ENCODE data around the gene ASTN2. TPM values are rescaled to one million over a fixed set of nuclear protein-coding genes. Genes with fewer than 3 reads are reported as not detected.

ASTN2 gene
- total RNA-seq, 4 donors from 2014 or later = 3.2 to 7.0 (median 5.4) TPM

DNA sequence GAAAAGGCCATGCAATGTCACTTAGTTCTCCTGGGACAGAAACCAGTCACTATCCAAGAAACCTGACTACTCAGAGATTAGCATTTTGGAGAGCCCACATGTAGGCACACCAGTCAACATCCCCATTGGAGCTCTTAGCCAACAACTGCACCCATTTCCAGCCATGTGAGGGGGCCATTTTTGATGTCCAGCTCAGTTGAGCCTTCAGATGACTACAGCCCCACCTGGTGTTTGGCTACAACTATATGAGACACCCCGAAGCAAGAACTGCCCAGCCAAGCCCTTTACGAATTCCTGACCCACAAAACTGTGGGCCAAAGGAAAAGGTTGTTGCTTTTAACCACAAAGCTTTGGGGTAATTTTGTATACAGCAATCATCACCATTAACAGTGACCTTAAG lies 300.1 kb downstream of the ASTN2 start:
- TF ChIP-seq, protein P1, sequence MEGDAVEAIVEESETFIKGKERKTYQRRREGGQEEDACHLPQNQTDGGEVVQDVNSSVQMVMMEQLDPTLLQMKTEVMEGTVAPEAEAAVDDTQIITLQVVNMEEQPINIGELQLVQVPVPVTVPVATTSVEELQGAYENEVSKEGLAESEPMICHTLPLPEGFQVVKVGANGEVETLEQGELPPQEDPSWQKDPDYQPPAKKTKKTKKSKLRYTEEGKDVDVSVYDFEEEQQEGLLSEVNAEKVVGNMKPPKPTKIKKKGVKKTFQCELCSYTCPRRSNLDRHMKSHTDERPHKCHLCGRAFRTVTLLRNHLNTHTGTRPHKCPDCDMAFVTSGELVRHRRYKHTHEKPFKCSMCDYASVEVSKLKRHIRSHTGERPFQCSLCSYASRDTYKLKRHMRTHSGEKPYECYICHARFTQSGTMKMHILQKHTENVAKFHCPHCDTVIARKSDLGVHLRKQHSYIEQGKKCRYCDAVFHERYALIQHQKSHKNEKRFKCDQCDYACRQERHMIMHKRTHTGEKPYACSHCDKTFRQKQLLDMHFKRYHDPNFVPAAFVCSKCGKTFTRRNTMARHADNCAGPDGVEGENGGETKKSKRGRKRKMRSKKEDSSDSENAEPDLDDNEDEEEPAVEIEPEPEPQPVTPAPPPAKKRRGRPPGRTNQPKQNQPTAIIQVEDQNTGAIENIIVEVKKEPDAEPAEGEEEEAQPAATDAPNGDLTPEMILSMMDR (IDR thresholded peaks at IDR 0.05; ENCODE audit: low read depth) = no peak

DNA sequence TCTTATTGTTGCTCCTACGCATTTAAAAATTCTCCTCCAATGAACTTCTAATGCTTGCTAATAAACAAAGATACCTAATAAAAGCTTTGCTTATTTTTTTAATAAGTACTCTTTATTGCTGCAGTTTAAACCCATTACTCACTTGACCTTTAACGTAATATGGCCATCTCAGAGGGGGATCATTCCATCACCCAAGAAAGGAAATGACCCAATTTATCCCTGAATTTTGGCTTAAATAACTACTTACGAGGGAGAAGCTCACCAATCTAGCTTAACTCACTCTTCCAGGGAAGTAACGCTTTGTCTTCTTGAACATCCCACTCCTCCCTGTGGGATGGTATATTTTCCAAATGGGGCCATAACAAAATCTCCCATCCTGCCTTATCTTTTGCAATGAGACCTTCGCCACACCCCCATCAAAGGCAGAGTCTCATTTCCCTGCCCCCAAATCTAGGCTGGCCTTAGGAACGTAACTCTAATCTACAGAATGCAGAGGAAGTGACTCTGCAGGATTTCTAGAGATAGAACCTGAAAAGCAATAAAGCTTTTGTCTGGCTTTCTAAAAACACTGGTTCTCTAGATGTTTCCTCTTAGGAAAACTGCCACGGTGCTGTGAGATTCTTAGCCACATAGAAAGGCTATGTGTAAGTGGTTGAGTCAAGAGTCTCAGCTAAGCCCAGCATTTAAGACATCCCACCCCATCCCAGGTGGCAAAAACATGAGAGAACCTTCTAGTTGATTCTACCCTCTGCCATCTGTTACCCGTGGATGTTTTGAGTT lies 310.0 kb downstream of the ASTN2 start:
- TF ChIP-seq, protein P1 (IDR thresholded peaks at IDR 0.05; ENCODE audit: low read depth) = no peak

DNA sequence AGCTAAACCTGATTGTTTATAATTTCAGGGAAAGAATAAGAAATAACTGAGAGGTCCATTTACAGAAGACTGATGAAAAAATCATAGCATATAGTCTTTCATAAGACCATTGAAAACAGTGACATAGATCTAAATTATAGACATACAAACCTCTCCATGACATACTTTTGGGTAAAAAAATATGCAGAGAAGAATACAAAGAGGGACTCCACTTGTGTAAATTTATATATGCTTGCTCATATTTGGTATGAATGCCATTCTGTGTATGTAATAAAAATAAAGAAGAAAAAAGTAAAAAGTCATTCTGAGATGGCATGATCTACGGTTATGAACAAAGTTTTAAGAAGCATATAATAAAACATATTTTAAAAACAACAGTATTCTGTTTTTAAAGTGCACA lies 310.7 kb downstream of the ASTN2 start:
- TF ChIP-seq, protein P1 (IDR thresholded peaks at IDR 0.05; ENCODE audit: low read depth) = no peak

DNA sequence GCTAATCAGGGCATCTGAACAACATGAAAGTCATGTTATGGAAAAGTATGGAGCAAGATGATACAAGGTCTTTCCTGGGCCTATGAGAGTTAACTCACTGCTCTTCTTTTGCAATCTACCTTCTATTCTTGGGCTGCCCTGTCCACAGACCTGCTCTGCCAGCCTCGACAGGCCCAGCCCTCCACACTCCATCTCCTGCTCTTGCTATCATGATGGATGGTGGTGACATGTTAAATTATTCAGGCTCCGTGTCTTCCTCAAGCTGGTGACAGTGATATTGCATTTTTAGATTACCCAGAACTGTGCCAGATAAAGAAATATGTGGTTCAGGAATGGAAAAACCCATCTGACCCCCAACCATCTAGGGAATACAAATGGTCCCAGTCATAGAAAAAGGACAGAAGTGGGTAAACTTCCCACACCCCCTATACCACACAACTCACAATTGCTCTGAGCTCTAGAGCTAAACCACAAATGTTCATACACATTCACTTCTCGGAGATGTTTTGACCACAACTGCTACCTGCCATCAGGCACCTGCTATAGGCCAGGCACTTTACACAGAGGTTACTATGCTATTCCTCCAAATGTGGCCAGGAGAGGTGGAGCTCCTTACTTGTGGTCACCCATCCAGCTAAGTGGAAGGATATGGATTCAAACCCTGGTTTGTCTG lies 311.3 kb downstream of the ASTN2 start:
- TF ChIP-seq, protein P1 (IDR thresholded peaks at IDR 0.05; ENCODE audit: low read depth) = no peak

DNA sequence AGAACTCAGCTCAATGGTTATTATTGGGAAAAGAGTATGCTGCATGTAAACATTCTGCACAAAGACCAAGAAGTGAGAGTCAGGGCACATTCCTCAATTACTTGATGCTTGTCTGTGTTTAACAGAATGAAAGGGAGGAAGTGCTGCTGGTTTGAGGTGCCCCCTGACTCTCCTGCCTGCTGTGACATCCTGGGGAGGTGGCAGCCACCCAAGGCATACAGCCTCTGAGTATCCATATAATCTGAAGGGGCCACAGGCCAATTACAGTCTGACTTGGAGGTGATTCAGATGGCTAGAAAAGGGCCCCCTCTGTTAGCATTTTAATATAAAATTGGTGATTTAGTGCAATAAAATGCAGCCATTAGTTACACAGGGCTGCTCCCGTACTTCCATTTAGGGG lies 313.8 kb downstream of the ASTN2 start:
- TF ChIP-seq, protein P1 (IDR thresholded peaks at IDR 0.05; ENCODE audit: low read depth) = no peak

DNA sequence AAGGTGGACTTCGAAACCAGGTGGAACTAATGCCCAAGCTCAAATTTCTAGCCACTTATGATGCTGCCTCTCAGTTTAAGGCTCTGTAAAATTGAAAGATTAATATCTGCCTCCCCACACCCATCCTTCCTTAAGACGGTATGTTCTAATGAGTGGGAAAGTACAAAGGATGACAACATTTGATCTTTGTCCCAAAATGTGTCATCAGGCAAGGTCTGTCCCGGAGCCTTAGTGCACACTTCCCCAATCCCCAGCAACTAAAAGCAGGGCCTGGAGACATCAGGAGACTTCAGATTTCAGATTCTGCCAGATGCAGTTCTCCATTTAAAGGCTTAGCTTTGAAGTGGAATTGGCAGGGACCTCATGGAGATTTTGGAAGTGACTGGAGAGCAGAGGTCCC lies 316.5 kb downstream of the ASTN2 start:
- TF ChIP-seq, protein P1 (IDR thresholded peaks at IDR 0.05; ENCODE audit: low read depth) = no peak

DNA sequence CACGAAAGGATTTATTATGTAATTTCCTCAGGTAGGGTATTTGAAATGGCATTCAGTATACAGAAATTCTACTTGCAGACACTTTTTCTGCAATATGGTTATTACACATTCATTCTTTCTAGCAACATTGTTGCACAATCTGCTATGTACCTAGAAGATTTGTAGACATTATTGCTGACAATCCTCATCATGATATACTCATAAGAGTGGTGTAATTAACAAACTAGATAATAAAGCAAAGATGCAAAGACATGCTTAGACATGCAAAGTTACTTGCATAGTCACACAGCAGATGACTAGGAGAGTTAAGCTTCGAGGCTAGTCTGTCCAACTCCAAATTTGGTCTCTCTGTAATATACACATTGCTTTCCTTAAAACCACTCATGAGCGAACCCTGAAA lies 317.1 kb downstream of the ASTN2 start:
- TF ChIP-seq, protein P1 (IDR thresholded peaks at IDR 0.05; ENCODE audit: low read depth) = no peak
